Measurements from ENCODE around the gene DIO3. TPM values are rescaled to one million over a fixed set of nuclear protein-coding genes. Genes with fewer than 3 reads are reported as not detected.

The DIO3 gene
- total RNA-seq, 1 experiment from 2014 or later: 0.26 TPM

DNA sequence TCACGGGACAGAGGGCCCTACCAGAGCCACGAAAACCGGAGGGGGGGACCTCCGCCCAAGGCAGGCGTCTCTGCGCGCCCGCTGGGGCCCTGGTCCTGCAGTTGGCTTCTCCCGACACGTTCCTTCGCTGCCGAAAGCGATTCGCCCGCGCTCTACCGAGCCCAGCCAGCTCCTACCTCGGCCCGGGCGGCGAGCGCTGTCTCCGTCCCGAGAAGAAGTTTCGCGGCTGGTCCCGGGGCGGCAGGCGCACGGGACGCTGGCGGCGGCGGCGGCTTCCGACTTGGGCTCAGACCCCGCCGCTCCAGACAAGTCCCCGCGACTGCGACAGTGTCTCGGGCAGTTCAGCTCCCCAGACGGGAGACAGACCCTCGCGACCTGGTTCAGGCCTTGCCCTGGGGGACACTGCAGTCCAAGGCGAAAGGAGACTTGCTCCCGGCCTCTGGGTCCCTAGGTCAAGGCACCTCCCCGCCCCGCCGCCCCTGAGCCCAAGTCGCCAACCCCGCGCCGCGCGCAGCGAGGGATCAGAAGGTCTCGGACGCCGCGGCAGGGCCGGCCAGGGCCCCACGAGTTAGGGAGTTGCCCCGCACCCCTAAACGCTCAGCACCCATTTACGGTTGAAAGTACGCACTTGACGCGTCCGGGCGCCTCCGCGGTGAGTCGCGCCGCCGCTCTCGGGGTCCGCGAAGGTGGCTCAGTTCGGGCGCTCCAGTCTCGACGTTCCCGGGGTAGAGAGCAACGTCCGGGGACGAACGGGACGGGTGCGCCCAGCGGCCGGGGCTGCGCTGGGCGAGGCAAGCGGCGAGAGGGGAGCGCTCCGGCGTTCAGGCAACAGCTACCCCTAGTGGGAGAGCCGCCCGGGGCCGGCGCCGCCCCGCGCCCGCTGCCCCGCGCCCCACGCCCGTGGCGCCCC is 1.4 kb upstream of the DIO3 start:
- intact Hi-C loops (cut with micrococcal nuclease; ENCODE audit: unreplicated experiment): loop anchor here (10.0 kb wide), 1 partner anchor 805 kb away; the partner anchor contains the start of genes CINP and TECPR2
- Histone ChIP-seq H3K79me2 (ENCODE audit: low read depth) (no peaks in the 10 kb centered on the region), H3K4me2 (no peak overlapping the region), H3K27me3 (ENCODE audit: insufficient read depth, low read depth) (peaks cover 20% of the 10 kb centered on the region), H3K9me3 (ENCODE audit: insufficient read depth, low read depth) (no peaks in the 10 kb centered on the region), H3K4me3 (no peak overlapping the region), H3K27ac (no peak overlapping the region), H3K36me3 (ENCODE audit: low read depth) (no peaks in the 10 kb centered on the region), H3F3A (ENCODE audit: insufficient read depth, low read depth) (peaks cover 12% of the 10 kb centered on the region; the same call in 1 of the 2 replicates), H2AFZ (no peak overlapping the region), H3K9me2 (ENCODE audit: insufficient read depth) (no peaks in the 10 kb centered on the region), H3K4me1 (replicated peaks; ENCODE audit: insufficient read depth) (no peaks in the 10 kb centered on the region), H4K20me1 (ENCODE audit: insufficient read depth) (no peaks in the 10 kb centered on the region)
- no peak for DNase-seq
- BruUV-seq (replicated peaks): no TSS peak
- no peak for TF ChIP-seq EZH2 (IDR thresholded peaks at IDR 0.05; ENCODE audit: low read depth)
- TF ChIP-seq, protein P1, sequence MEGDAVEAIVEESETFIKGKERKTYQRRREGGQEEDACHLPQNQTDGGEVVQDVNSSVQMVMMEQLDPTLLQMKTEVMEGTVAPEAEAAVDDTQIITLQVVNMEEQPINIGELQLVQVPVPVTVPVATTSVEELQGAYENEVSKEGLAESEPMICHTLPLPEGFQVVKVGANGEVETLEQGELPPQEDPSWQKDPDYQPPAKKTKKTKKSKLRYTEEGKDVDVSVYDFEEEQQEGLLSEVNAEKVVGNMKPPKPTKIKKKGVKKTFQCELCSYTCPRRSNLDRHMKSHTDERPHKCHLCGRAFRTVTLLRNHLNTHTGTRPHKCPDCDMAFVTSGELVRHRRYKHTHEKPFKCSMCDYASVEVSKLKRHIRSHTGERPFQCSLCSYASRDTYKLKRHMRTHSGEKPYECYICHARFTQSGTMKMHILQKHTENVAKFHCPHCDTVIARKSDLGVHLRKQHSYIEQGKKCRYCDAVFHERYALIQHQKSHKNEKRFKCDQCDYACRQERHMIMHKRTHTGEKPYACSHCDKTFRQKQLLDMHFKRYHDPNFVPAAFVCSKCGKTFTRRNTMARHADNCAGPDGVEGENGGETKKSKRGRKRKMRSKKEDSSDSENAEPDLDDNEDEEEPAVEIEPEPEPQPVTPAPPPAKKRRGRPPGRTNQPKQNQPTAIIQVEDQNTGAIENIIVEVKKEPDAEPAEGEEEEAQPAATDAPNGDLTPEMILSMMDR (conservative IDR thresholded peaks at IDR 0.05): no peak
- ChIA-PET CTCF (no interaction called here), POLR2A (ENCODE audit: unreplicated experiment) (no interaction called here)

DNA sequence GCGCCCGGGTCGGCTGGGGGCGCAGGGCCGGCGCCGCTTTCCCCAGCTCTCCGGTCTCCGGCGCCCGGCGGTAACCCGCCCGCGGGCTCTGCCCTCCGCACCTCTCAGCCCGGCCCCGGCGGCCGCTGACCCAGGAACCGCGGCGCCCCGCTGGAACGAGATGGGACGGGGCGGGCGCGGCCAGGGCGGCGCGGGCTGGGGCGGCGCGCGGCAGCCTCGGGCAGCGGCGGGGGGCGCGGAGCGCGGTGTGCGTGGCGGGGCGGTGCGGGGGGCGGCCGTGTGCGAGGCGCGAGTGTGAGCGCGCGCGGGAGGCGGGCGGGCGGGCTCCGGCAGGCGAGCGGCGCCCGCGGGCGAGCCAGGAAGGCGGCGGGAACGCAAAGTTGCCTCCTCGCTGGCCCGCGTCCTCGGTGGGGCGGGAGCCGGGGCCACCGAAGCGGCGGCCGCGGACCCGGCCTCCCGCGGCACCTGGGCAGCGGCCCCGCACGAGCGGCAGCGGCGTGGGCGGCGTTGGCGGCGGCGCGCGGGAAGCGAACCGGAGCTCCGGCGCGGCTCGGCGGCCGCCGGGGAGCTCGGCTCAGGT is 671 bp upstream of the DIO3 start:
- Histone ChIP-seq H3F3A (ENCODE audit: insufficient read depth, low read depth) (peaks cover 12% of the 10 kb centered on the region; the same call in 1 of the 2 replicates), H4K20me1 (ENCODE audit: insufficient read depth) (no peaks in the 10 kb centered on the region), H3K4me2 (no peak overlapping the region), H3K4me1 (replicated peaks; ENCODE audit: insufficient read depth) (no peaks in the 10 kb centered on the region), H3K79me2 (ENCODE audit: low read depth) (no peaks in the 10 kb centered on the region), H3K27me3 (ENCODE audit: insufficient read depth, low read depth) (peaks cover 27% of the 10 kb centered on the region), H3K4me3 (no peak overlapping the region), H3K27ac (no peak overlapping the region), H3K9me2 (ENCODE audit: insufficient read depth) (no peaks in the 10 kb centered on the region), H2AFZ (no peak overlapping the region), H3K9me3 (ENCODE audit: insufficient read depth, low read depth) (no peaks in the 10 kb centered on the region), H3K36me3 (ENCODE audit: low read depth) (no peaks in the 10 kb centered on the region)
- intact Hi-C loops (cut with micrococcal nuclease; ENCODE audit: unreplicated experiment): no loop called here
- BruUV-seq (replicated peaks): no TSS peak
- POLR2A ChIA-PET (ENCODE audit: unreplicated experiment): no interaction called here
- no peak for TF ChIP-seq EZH2 (IDR thresholded peaks at IDR 0.05; ENCODE audit: low read depth)
- TF ChIP-seq, protein P1 (conservative IDR thresholded peaks at IDR 0.05): no peak
- CTCF ChIA-PET: no interaction called here
- DNase-seq: no peak

DNA sequence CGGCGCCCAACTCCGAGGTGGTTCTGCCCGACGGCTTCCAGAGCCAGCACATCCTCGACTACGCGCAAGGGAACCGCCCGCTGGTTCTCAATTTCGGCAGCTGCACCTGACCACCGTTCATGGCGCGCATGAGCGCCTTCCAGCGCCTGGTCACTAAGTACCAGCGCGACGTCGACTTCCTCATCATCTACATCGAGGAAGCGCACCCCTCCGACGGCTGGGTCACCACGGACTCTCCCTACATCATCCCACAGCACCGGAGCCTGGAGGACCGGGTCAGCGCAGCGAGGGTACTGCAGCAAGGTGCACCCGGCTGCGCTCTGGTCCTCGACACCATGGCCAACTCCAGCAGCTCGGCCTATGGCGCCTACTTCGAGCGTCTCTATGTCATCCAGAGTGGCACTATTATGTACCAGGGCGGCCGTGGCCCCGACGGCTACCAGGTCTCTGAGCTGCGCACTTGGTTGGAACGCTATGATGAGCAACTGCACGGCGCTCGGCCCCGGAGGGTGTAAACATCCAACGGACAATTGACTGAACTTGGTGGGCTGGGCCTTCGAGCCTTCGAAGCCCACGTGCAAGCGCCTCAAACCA is 699 bp downstream of the DIO3 start:
- intact Hi-C loops (cut with micrococcal nuclease; ENCODE audit: unreplicated experiment): no loop called here
- H3K4me1 ChIP-seq (replicated peaks; ENCODE audit: insufficient read depth): no peaks in the 10 kb centered on the region
- peaks cover 37% of the 10 kb centered on the region for H3K27me3 ChIP-seq (ENCODE audit: insufficient read depth, low read depth)
- POLR2A ChIA-PET (ENCODE audit: unreplicated experiment): no interaction called here
- H3F3A ChIP-seq (ENCODE audit: insufficient read depth, low read depth): peaks cover 8% of the 10 kb centered on the region; the same call in 1 of the 2 replicates
- BruUV-seq (replicated peaks): no TSS peak
- no peak overlapping the region for H3K4me3 ChIP-seq
- no peak overlapping the region for H3K27ac ChIP-seq
- TF ChIP-seq, protein P1 (conservative IDR thresholded peaks at IDR 0.05): no peak
- no peak for TF ChIP-seq EZH2 (IDR thresholded peaks at IDR 0.05; ENCODE audit: low read depth)
- no peak overlapping the region for H2AFZ ChIP-seq
- CTCF ChIA-PET: no interaction called here
- no peaks in the 10 kb centered on the region for H3K9me2 ChIP-seq (ENCODE audit: insufficient read depth)
- H3K36me3 ChIP-seq (ENCODE audit: low read depth): no peaks in the 10 kb centered on the region
- DNase-seq: no peak
- H4K20me1 ChIP-seq (ENCODE audit: insufficient read depth): no peaks in the 10 kb centered on the region
- H3K79me2 ChIP-seq (ENCODE audit: low read depth): no peaks in the 10 kb centered on the region
- no peaks in the 10 kb centered on the region for H3K9me3 ChIP-seq (ENCODE audit: insufficient read depth, low read depth)
- H3K4me2 ChIP-seq: no peak overlapping the region
